Measurements from ENCODE around the gene MAN2A1.

DNA sequence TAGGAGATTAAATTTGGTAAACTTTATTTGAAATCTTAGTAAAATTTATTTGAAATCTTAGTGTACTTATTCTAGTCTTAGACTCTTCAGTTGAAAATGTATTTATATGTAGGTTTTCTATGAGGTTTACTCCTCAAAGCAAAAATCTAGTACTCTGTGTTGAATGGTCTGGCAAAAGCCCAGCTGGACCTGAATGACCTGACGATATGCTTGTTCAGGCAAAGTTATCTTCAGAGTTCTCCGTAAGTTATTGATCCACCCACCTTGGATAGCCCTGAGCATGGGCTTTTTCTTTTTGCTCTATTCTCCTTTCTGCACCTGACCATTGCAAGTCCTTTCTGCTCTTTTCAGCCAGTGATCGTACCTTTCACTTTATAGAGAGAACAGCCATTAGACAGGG lies 158.4 kb downstream of the MAN2A1 start:
- no peak for TF ChIP-seq CTCF (IDR thresholded peaks at IDR 0.05; ENCODE audit: low read length)
- no peak for TF ChIP-seq EZH2phosphoT487 (IDR thresholded peaks at IDR 0.05; ENCODE audit: low read length)
- TF ChIP-seq EZH2 (optimal IDR thresholded peaks at IDR 0.05; ENCODE audit: low read depth, low read length): no peak

Measured in MM.1S (cell line).